CD4-positive, alpha-beta T cell (primary cell): ENCODE measurements around the gene FBXL13. TPM values are rescaled to one million over a fixed set of nuclear protein-coding genes. Genes with fewer than 3 reads are reported as not detected.
A peak's percentile ranks its signal among the peaks of the same experiment; 100 is the strongest.
"Not testable (repeated sequence)": the region's sequence is repeated elsewhere in the genome, so short reads cannot be mapped to it uniquely, and the experiment has no call there.

ENCODE experiments used
- ATAC-seq: fragments of 200-7000 bp; cut with Tn5 transposase; one replicate; pipeline ENCODE4 v1.10.0; 2022; ENCODE audit warnings: mild to moderate bottlenecking; ENCODE audit not compliant: poor library complexity
- CTCF ChIA-PET: fragments of 350-600 bp; sonication (Branson Sonifier 250); formaldehyde crosslinking; loops from one replicate; lab custom pipeline; 2021; ENCODE audit warnings: antibody characterized with exemption, inconsistent platforms; lab: Charles Lee
- POLR2A ChIA-PET: fragments of 350-600 bp; sonication (Branson Sonifier 250); formaldehyde crosslinking; loops from one replicate; lab custom pipeline; 2021; ENCODE audit warnings: antibody characterized with exemption, inconsistent platforms; lab: Charles Lee
- DNase-seq, 14 experiments: peaks; one replicate each; pipeline ENCODE4 v3.0.0-alpha.2; 2013 to 2020; ENCODE audit warnings: mixed read lengths in 2 of 14
- H3K27ac ChIP-seq, 2 donors: one replicate each; pipeline versions ENCODE4 v1.5.1 to v1.7.0; 2013; ENCODE audit warnings: low read length in 2 of 2, low read depth in 1 of 2, mild to moderate bottlenecking in 1 of 2
- H3K27me3 ChIP-seq, 2 experiments: 1 replicate in 1 of 2; 2 replicates in 1 of 2; pipeline versions ENCODE4 v1.6.1 to v1.7.0; 2013; ENCODE audit warnings: low read length in 2 of 2, control low read depth in 1 of 2, mild to moderate bottlenecking in 1 of 2, moderate library complexity in 1 of 2; ENCODE audit not compliant: insufficient read depth in 2 of 2, control insufficient read depth in 1 of 2
- H3K36me3 ChIP-seq: one replicate; pipeline ENCODE4 v1.6.1; 2013; ENCODE audit warnings: low read length, control low read depth; ENCODE audit not compliant: insufficient read depth
- H3K4me1 ChIP-seq: one replicate; pipeline ENCODE4 v1.6.1; 2013; ENCODE audit warnings: low read length, control low read depth; ENCODE audit not compliant: insufficient read depth
- H3K4me3 ChIP-seq: one replicate; pipeline ENCODE4 v1.5.1; 2013; ENCODE audit warnings: mild to moderate bottlenecking, low read length, moderate library complexity
- H3K9me3 ChIP-seq, 2 experiments: 1 replicate in 1 of 2; 2 replicates in 1 of 2; pipeline versions ENCODE4 v1.6.1 to v1.7.0; 2013; ENCODE audit warnings: low read length in 2 of 2, mild to moderate bottlenecking in 2 of 2, control low read depth in 1 of 2, moderate library complexity in 1 of 2; ENCODE audit not compliant: control insufficient read depth in 1 of 2, insufficient read depth in 1 of 2
- H3K27ac Mint-ChIP-seq: one replicate; pipeline ENCODE4 v1.8.0; 2020; ENCODE audit warnings: mixed read lengths
- H3K27me3 Mint-ChIP-seq: one replicate; pipeline ENCODE4 v1.8.0; 2021; ENCODE audit warnings: mixed read lengths
- H3K36me3 Mint-ChIP-seq: one replicate; pipeline ENCODE4 v1.8.0; 2021; ENCODE audit warnings: low read depth, mixed read lengths
- H3K4me1 Mint-ChIP-seq: one replicate; pipeline ENCODE4 v1.8.0; 2021; ENCODE audit warnings: low read depth, mixed read lengths
- H3K4me3 Mint-ChIP-seq: one replicate; pipeline ENCODE4 v1.8.0; 2020; ENCODE audit warnings: mild to moderate bottlenecking, mixed read lengths
- H3K9me3 Mint-ChIP-seq: one replicate; pipeline ENCODE4 v1.8.0; 2020; ENCODE audit warnings: mixed read lengths
- CTCF ChIP-seq: fragments of 200-600 bp; IDR thresholded peaks from one replicate; pipeline ENCODE4 v1.8.0; 2022; ENCODE audit warnings: antibody characterized with exemption, mild to moderate bottlenecking
- intact Hi-C, 2 experiments: fragments of 100-400 bp; cut with DNase I in 1 of 2; cut with micrococcal nuclease in 1 of 2; formaldehyde crosslinking; loops; one replicate each; pipeline versions ENCODE4 v1.15.1 to v1.9.0; 2023 to 2025; cut with DNase I, micrococcal nuclease
- total RNA-seq, 174 experiments: library from RNA in 2 of 174; stranded (reverse) in 2 of 174; gene quantifications; one replicate each; pipeline ENCODE4 v1.2.3 and lab custom pipeline; 2021 to 2026

The FBXL13 gene
- total RNA-seq, 2 experiments from 2014 or later: 0.89 to 1.4 TPM

- Histone ChIP-seq H3K9me3 (peaks cover 0 to 4% of the 10 kb centered on the region in 2 experiments), H3K27ac (no peak overlapping the region), H3K36me3 (peaks cover 39% of the 10 kb centered on the region), H3K27me3 (no peaks in the 10 kb centered on the region), H3K4me1 (no peaks in the 10 kb centered on the region), H3K4me3 (no peak overlapping the region)
- H3K27me3 Mint-ChIP-seq: no peaks in the 10 kb centered on the region
- no peak for TF ChIP-seq CTCF
- no peaks in the 10 kb centered on the region for H3K9me3 Mint-ChIP-seq
- ChIA-PET POLR2A (no interaction called here), CTCF (no interaction called here)
- no peak for ATAC-seq
- H3K36me3 Mint-ChIP-seq: peaks cover 72% of the 10 kb centered on the region
- DNase-seq: no peak
- no peaks in the 10 kb centered on the region for H3K4me1 Mint-ChIP-seq
- H3K4me3 Mint-ChIP-seq: no peak overlapping the region
- H3K27ac Mint-ChIP-seq: no peak overlapping the region
- intact Hi-C loops: no loop called here
Measured at GRCh38 chr7:103094102-103094501, 19.5 kb upstream of the FBXL13 start.

DNA sequence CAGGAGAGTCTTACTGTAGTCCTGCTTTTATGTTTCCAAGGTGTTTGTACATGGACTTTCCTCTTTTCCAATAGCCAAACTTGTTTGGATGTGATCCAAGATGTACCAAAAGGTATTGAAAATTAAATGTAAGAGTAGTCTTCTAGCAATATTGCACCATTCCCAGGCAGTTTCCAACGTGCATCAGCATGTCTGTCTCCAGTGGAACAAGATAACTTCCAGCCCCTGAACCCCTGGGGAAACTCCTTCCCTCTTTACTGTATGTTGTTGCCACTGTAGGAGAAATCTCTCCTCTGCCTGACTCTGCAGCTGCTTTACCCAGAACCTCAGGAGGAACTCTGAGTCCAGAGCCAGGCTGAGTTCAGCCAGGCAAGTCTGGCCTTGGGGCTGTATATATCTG lies 18.8 kb upstream of the FBXL13 start:
- Mint-ChIP-seq H3K36me3 (peaks cover 79% of the 10 kb centered on the region), H3K9me3 (no peaks in the 10 kb centered on the region), H3K4me1 (no peaks in the 10 kb centered on the region), H3K27me3 (no peaks in the 10 kb centered on the region), H3K4me3 (no peak overlapping the region), H3K27ac (no peak overlapping the region)
- DNase-seq (no peak), ATAC-seq (no peak)
- H3K27me3 ChIP-seq: no peaks in the 10 kb centered on the region
- peaks cover 44% of the 10 kb centered on the region for H3K36me3 ChIP-seq
- no peak for TF ChIP-seq CTCF
- no peaks in the 10 kb centered on the region for H3K4me1 ChIP-seq
- ChIA-PET CTCF (no interaction called here), POLR2A (no interaction called here)
- intact Hi-C loops: no loop called here
- H3K9me3 ChIP-seq: peaks cover 0 to 4% of the 10 kb centered on the region in 2 experiments
- H3K27ac ChIP-seq: no peak overlapping the region
- H3K4me3 ChIP-seq: no peak overlapping the region

DNA sequence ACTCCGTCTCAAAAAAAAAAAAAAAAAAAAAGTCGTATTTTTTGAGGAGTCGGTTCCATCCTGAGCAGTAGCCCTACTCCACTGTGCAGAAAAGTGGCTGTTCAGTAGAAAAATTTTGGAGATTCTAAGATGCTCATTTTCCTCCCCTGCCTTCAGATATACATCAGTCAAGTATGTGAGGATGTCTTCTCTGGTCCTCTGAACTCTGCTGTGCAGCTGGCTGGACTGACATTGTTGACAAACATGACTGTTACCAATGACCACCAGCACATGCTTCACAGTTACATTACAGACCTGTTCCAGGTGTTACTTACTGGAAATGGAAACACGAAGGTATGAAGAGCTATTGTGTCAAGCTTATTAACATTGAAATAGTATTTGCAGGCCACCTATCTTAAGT lies 17.7 kb upstream of the FBXL13 start:
- H3K36me3 ChIP-seq: peaks cover 43% of the 10 kb centered on the region
- H3K4me3 ChIP-seq, intact Hi-C loops, H3K4me1 ChIP-seq, POLR2A ChIA-PET, H3K9me3 Mint-ChIP-seq, H3K27me3 ChIP-seq, H3K9me3 ChIP-seq, H3K4me1 Mint-ChIP-seq, H3K27me3 Mint-ChIP-seq, H3K4me3 Mint-ChIP-seq, H3K27ac ChIP-seq, DNase-seq, ATAC-seq: not testable (repeated sequence)
- Mint-ChIP-seq H3K27ac (peak overlapping the region; percentile 56), H3K36me3 (peaks cover 85% of the 10 kb centered on the region)
- CTCF ChIA-PET: interaction anchor here (1.2 kb wide), 1 partner anchor 26 kb away, joined by 4 read pairs; no protein-coding TSS in a partner anchor

- no peak overlapping the region for H3K4me3 ChIP-seq
- intact Hi-C loops: no loop called here
- H3K9me3 ChIP-seq: no peaks in the 10 kb centered on the region
- no peaks in the 10 kb centered on the region for H3K4me1 ChIP-seq
- ATAC-seq (no peak), DNase-seq (no peak)
- Mint-ChIP-seq H3K27ac (no peak overlapping the region), H3K4me1 (peaks cover 28% of the 10 kb centered on the region), H3K4me3 (no peak overlapping the region), H3K36me3 (peaks cover 59% of the 10 kb centered on the region), H3K9me3 (no peaks in the 10 kb centered on the region), H3K27me3 (no peaks in the 10 kb centered on the region)
- no peaks in the 10 kb centered on the region for H3K27me3 ChIP-seq
- POLR2A ChIA-PET: interaction anchor here (0.7 to 2.9 kb wide), 2 partner anchors 7 to 208 kb away, joined by 3 to 20 read pairs; partner anchors contain the start of genes ARMC10 and FBXL13
- no peak overlapping the region for H3K27ac ChIP-seq
- peaks cover 44% of the 10 kb centered on the region for H3K36me3 ChIP-seq
- no peak for TF ChIP-seq CTCF
- CTCF ChIA-PET: interaction anchor here (1.6 kb wide), 1 partner anchor 21 kb away, joined by 4 read pairs; no protein-coding TSS in a partner anchor
Measured at GRCh38 chr7:103083210-103083609, 8.6 kb upstream of the FBXL13 start.
